GM12892 (cell line): Measurements from ENCODE around the gene EXOC3L1.

ENCODE experiments used
- POLR2A ChIP-seq: IDR thresholded peaks from 2 replicates; pipeline ENCODE4 v1.6.1; 2011; ENCODE audit warnings: low read depth, low read length, control low read depth
- POLR2AphosphoS5 ChIP-seq: IDR thresholded peaks from 2 replicates; pipeline ENCODE4 v1.6.1; 2011; ENCODE audit warnings: low read depth, low read length, control low read depth
- TAF1 ChIP-seq: IDR thresholded peaks from 2 replicates; pipeline ENCODE4 v1.6.1; 2011; ENCODE audit warnings: low read depth, mild to moderate bottlenecking, control low read depth, low read length, borderline replicate concordance

DNA sequence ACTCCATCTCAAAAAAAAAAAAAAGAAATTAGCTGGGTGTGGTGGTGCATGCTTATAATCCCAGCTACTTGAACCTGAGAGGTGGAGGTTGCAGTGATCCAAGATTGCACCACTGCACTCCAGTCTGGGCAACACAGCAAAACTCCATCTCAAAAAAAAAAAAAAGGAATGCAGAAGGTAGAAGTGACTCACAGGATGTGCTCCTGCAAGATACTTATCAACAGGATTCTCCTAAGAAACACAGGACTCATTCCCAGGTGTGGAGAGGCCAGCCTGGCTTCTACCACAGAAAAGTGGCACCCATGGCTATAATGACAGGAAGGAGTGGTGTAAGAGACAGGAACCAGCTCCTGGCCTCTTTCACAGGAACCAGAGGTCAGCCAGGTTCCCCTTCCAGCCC is 22.8 kb upstream of the EXOC3L1 start:
- TF ChIP-seq POLR2AphosphoS5, result no peak
- TF ChIP-seq POLR2A, result no peak
- TF ChIP-seq TAF1, result no peak
